ENCODE results near the gene SMG6.
"Not testable (repeated sequence)": the region's sequence is repeated elsewhere in the genome, so short reads cannot be mapped to it uniquely, and the experiment has no call there.

The SMG6 gene

DNA sequence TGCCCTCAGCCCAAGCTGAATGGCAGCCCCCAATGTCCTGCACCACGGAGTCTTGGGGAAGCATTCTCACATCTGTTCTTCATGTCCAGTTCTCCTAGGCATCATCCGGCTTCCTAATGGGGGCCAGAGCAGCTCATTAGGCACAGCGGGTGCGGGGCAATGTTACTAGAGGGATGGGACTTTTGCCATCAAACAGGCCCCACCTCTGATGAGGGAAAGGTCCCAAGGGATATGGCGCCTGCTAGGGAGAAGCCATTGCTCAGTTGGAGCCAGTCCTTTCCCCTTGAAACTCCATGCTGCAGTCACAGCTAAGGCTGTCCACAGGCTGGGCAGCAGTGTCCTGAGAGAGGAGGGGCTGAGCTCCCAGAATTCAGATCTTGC, 275.4 kb downstream of the SMG6 start:
- DNase-seq (ENCODE audit: low spot score), result no peak

DNA sequence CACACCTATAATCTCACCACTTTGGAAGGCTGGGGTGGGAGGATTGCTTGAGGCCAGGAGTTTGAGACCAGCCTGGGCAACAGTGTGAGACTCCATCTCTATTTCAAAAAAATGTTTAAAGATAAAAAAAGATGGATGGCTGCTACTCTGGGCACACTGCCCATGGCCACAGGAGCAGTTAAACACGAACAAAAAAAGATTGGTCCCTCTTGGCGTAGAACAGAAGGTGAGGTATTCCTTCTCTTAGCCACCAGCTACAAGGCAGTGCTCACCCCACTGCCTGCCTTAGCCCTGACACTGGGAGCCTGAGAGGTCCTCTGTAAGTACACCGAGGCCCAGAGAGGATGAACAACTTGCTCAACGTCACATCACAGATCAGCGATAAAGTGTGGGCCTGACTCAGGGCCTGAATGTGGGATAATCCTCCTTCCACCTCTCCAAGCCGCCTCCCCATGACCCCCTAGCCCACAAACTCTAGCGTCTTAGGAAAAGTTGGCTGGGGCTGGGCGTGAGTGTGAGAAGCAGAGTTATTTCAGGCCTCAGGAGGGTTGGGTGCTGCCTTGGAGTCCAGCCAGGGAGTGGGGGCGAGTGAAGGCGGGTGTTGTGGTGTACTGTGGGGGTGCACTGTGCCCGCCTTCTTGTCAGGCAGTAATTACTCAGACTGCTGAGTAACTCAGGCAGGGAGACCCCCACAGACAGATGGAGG, 275.9 kb downstream of the SMG6 start:
- no peak for DNase-seq (ENCODE audit: low spot score)

DNA sequence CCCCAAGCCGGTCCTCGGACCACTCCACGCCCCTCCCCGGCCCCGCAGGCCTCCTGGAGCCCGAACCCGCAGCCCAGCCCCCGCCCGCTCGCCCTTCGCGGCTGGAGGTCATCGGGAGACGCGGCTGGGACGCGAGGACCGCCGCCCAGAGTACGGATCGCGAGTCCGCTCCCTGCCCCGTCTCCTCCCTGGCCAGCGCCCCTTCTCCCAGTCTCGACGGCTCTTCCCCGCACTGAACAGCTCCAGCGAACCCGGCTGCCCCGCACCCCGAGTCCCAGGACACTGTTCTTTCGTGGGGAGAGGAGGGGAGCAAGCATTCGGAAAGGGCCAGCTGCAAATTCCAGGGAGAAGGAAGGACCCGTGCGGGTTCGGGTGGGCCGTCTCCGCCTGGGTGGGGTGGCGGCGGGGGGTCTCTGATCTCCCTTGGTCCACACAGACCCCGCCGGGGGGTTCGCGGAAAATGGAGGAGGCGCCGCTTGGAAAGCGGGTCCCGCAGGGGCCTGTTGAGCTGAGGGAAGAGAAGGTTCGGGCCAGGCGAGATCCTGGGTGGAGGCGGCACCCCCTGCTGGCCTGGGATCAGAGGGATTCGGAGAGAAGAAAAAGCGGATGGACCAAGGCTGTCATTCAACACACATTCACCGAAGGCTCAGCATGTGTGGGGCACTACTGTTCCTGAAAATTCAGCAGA, 277.8 kb downstream of the SMG6 start:
- DNase-seq (ENCODE audit: low spot score), result peak; percentile 52

DNA sequence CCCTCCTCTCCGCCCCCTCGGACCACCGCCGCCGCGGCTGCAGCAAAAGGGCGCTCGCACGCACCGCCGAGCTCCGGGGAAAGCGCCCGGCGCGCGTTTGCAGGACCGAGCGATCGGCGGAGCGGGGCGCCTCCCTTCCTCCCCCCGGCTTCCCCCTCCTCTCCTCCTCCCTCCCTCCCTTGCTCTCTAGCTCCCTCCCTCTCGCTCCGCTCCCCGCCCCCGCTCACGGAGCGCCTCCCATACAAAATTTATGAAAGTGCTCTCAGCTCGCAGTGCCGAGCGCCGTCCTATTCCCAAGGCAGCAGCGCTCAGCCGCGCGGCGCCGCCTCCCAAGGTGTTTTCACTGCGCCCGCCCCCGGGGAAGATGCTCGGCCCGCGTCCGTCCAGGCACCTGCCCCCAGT, 278.4 kb downstream of the SMG6 start, which contains the start of gene RTN4RL1:
Gene RTN4RL1, minus strand, starts transcription at position 115 of the 402 bp plus-strand sequence. CDS start 469 bp downstream, outside the sequence.
- no peak for DNase-seq (ENCODE audit: low spot score)

- no peak for DNase-seq (ENCODE audit: low spot score)
Measured at GRCh38 chr17:2024572-2025219, 278.9 kb downstream of the SMG6 start.

GRCh38 chr17:2023692-2024571, 279.7 kb downstream of the SMG6 start:
- no peak for DNase-seq (ENCODE audit: low spot score)

GRCh38 chr17:2023256-2023655, 280.3 kb downstream of the SMG6 start:
- DNase-seq (ENCODE audit: low spot score), result no peak

DNA sequence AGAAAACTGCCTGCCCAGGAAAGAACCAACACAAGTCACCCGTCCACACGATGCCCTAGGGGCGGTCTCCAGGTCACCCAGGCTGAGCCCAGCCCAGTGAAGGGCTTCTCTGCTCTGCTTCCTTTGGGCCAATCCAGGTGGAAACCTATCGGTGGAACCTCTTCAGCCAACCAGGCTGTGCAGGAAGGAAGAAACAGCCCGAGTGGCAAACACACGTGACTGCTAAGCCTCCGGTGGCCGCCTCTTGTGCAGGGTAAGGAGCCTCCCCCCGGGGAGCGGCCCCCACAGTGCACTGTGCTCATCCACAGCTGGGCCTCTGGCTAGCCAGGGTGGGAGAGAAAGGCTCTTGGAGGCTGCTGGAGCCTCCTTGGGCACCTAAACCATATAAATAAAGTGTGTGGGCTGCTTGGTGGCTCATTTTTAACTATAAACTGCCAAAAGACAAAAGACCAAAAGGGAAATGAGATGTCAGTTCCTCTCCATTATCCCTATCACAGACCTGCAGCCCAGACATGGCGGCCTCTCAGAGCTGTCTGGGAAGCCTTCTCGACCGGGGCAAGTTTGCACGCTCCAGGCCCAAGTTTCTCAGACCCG, 280.8 kb downstream of the SMG6 start:
- no peak for DNase-seq (ENCODE audit: low spot score)

- no peak for DNase-seq (ENCODE audit: low spot score)
Measured at GRCh38 chr17:2020721-2021120, 282.9 kb downstream of the SMG6 start.

- DNase-seq (ENCODE audit: low spot score), result no peak
Measured at GRCh38 chr17:2019723-2020122, 283.9 kb downstream of the SMG6 start.

DNA sequence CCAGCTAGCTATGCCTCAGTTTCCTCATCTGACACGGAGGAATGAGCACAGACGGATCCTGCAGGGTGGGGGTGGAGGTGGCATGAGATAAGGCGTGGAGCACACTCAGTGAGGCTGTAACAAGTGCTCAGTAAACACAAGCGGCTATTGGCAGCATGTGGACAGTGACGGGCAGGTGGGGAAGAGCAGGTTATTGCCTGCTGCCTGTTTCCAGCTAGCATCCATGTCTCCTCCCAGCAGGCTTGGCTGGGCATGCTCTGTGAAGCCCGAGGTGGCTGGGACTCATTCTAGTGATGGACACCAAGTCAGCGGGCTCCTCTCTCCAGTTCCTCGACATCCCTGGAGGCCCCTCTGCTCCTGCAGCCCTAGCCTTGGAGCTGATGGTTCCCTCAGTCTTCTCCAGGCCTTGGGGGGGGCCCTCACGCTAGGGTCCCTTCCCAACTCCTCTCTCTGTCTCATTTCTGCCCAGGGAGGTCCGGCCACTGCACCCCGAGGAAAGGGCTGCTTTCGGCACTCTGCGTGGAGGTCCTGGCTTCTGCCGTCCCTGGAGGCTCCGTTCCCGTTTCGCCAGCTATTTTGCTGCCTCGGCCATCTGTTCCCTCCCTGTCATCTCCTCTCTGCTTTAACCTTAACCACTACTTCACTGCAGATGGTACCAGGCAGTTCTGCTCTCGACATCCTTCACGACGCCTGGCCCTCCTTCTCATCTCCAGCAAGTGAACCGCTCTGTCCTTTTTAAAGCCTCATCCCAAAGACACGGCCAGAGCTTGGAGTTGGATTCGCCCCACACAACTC, 284.7 kb downstream of the SMG6 start:
- no peak for DNase-seq (ENCODE audit: low spot score)

- DNase-seq (ENCODE audit: low spot score), result no peak
Measured at GRCh38 chr17:2017274-2017941, 286.2 kb downstream of the SMG6 start.

DNA sequence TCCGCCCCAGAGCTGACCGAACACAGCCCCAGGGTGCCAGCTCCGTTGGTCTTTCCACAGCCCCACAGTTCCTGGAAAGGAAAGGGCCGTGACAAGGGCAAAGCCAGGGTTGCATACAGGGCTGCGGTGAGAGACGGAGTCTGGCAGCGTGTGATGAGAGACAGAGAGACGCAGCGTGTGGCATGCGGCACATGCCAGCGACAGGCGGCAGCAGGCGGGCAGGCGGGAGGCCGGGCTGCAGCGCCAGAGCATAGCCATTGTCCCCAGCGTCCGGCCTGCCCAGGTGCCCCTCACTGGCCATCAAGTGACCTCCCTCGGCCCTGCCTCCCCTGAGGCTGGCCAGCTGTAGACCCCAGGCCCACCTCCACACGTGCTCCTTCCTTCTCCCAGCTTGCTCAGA, 287.1 kb downstream of the SMG6 start:
- DNase-seq (ENCODE audit: low spot score), result no peak

- no peak for DNase-seq (ENCODE audit: low spot score)
Measured at GRCh38 chr17:2015314-2015713, 288.3 kb downstream of the SMG6 start.

GRCh38 chr17:2013994-2014317, 289.6 kb downstream of the SMG6 start:
- no peak for DNase-seq (ENCODE audit: low spot score)

GRCh38 chr17:2013220-2013993, 290.2 kb downstream of the SMG6 start:
- not testable (repeated sequence) for DNase-seq (ENCODE audit: low spot score)

DNA sequence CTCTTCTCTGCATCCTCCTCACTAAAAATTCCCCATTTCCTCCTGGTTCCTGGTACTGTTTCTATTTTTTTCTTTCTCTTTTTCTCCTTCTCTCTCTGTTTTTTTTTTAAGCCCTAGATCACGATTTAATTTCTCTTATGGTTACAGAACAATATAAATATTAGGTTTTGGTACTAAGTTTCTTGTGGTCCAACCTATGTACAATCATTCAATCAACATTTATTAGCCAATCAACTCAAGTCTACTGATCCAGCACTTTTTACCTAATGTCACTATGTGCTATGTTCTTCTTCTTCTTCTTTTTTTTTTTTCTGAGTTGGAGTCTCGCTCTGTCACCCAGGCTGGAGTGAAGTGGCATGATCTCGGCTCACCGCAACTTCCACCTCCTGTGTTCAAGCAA, 291.1 kb downstream of the SMG6 start:
- no peak for DNase-seq (ENCODE audit: low spot score)

DNA sequence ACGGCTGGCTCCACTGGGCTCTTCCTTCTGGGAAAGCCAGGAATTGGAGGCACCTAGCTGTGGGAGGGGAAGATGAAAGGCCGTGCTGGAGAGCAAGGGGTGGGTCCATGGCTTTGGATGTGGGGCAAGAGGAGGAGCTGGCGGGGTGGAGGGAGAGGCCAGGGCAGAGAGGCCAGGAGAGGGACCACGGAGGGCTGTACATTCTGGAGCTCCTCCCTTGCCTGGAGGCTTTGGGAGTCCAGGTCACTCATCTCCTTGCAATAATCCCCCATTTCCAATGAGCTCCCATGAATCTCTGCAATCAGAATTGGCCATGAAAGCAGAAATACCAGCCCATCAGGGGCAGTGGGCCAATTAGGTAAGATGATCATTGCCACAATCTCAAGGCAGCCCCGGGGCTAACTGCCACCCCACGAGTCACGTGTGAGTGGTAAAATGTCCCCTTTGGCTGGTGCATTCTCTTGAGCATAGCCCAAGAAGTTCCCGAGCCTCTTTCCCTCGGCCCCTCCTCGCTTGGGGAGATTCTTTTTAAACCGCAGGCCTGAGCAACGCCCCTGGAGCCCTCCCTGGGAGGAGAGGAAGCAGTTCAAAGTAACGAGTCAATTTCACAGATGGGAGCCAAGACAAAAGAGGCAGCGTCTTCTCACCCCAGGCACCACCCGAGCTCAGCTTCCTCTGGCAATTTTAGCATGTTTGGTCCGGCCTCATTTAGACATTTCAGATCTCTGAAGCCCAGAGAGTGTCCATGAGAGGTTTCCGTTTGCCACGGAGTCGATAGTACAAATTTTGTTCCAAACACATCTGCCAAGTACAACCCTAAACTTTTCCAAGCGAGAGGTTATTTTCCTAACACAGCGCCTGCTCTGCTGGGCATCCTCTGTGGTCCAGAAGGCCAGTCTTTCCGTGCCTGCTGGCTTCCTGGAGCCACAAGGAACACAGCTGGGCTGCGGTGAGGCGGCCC, 291.9 kb downstream of the SMG6 start:
- no peak for DNase-seq (ENCODE audit: low spot score)
